HG02840 (cell line): ENCODE data around the gene RBBP8.

Source experiments
- ATAC-seq: cut with Tn5 transposase; IDR thresholded peaks from one replicate; pipeline ENCODE4 v1.9.1; 2021; ENCODE audit warnings: mild to moderate bottlenecking, moderate library complexity, moderate number of reproducible peaks; ENCODE audit not compliant: unreplicated experiment, low FRiP score

RBBP8 gene

DNA sequence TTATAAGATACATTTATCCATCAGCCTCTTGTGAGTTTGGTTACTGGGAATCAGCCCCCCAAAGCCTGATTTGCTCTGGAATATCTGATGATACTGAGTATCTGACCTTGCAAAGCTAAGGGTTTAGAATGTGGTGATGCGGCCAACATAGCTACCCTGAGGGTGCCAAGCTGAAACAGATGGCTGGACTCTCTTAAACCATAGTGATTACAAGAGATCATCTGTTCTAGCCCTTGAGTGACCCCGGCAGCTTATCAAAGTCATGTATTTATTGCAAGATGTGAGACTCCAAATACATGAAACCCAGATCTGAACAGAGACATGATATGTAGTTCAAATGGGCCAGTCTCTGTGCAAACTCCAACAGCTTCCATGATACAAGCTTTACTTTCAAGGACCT lies 124.0 kb downstream of the RBBP8 start:
- no peak for ATAC-seq

DNA sequence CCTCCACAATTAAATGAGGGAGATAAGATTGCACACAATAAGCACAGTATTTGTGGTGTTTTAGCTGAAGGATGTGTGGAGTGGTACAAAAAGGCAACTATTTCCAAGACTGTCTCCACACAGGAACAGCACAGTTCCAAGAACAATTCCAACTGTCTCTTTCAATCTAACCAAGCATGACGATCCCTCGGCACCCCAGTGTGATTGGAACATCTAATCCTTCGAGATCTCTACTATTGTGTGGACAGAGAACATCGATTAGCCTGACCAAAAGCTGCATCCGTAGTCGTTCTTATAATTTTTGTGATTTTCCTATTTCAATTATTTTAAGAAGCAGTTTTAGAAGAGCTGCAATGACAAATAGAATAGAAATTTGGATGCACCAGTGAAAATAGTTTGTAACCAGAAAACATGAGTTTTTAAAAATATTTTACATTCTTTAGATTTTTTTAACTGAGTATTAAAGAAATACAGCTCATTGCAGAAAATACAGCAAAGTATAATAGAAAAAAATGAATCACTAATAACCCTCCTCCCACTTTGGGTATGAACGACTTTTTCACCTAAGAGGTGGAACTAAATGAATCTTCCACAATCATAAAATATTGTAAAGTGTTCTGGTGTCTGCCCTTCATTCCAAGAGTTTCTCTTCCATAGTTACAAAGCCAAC lies 125.8 kb downstream of the RBBP8 start:
- ATAC-seq: no peak

DNA sequence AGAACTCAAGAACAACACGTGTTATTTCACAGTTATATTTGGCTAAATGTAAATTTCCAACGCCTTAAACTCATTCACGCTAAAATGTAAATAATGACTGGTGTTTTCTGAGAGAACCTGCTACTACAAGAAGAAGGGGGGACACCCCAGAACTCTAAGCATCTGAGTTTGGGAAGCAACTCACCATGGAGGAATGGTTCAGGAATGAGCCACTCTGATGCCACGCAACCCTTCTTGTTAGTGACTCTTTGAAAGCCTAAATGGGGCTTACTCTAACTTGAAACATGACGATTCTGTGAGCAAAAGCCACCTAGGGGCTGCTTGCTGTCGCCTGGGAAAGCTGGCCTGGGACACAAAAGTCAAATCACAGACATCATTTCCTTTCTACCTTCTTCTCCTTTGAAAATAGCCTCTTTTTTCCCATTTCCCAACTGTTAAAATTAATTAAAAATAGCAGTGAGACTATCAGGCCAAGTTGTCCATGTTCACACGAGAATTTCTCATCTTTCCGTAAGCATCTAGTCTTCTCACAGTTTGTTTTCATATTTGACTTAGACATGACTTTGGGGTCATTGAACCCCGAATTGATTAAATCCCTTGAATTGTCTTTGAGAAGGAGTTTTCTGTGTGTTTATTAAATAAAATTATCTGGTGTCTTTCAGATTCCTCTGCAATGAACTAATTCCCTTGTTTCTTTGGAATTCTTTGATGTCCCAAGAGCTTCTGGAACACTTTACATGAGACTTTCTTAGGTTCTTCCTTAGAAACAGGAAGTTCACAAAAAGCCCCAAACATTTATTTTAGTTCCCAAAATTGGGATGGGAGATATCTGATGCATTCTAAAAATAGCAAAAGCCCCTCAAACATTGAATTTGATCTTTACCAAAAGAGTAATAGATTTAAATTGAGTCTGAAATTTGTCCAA lies 126.7 kb downstream of the RBBP8 start:
- ATAC-seq: no peak

DNA sequence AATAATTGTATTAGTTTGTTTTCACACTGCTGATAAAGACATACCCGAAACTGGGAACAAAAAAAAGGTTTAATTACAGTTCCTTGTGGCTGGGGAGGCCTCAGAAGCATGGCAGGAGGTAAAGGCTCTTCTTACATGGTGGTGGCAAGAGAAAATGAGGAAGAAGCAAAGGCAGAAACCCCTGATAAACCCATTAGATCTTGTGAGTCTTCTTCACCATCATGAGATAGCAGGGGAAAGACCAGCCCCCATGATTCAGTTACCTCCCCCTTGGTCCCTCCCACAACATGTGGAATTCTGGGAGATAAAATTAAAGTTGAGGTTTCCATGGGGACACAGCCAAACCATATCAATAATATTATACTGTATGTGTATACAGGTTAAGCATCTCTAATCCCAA lies 128.9 kb downstream of the RBBP8 start:
- ATAC-seq: no peak

DNA sequence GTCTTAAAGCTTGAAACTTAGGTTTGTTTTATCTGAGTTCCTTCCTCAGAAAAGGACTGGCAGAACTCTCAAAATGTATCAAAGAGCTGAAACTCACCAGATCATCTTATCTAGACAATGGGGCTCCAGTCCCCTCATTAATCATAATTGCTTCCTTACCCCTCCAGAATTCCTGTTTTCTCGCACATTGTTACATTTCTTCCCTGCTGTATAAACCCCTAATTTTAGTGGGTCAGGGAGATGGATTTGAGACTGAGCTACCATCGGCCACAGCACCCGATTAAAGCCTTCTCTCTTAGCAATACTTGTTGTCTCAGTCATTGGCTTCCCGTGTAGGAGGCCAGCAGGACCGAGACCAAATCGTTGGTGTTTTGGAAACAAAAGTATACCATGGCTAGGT lies 130.4 kb downstream of the RBBP8 start:
- ATAC-seq: no peak

DNA sequence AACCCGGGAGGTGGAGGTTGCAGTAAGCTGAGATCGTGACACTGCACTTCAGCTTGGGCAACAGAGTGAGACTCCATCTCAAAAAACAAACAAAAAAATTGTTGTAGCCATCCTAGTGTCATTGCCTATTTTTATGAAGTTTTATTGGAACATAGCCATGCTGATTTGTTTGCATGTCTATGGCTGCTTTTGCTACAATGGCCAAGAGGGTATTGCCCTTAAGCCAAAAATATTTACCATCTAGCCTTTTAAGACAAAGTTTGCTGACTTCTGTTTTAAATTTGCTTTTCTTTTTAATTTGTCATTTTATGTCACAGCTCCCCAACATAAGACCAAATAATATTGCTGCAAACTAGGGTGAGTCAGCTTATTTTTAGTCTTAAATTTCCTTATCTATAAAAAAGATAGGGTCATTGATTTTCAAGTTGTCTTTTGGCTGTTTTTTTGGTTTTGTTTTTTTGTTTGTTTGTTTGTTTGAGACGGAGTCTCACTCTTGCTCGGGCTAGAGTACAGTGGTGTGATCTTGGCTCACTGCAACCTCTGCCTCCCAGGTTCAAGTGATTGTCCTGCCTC lies 132.2 kb downstream of the RBBP8 start:
- no peak for ATAC-seq

DNA sequence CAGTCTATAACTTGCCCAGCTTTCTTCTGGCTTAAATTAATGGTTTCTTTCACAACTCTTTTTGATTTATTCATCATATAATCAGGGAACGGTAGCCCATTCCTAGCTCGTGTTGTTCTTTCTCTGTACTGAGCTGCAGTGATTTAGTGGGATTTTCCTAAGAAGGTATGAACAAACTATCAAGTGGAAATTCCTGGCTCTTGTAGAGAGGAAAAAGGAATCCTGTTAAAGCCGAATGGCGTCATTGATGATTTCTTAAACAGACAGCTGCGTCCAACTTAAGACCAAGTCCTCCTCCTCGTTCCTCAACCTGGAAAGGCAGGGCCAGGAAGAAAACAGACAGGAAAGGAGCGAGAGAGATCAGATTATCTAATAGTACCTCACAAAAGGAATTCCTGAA lies 132.9 kb downstream of the RBBP8 start:
- ATAC-seq: no peak

DNA sequence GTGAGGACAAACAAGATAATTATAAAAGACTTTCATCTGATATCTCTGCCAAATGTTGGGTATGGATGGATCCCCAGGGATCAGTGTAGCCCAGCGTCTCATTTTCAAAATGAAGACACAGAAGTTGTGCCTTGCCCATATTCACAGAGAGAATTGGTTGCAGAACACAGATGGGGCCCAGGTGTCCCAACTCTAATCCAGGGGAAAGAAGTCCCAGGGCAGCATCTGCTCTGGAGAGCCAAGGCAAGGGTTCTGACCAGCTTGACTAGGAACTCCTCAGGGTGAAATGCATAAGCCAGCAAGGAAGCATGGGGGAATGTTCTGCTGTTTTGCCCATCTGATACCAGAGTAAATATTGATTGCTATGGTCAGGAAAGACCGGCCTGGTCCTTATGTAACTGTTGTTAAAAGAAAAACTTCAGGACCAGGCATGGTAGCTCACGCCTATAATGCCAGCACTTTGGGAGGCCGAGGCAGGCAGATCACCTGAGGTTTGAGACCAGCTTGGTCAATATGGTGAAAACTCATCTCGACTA lies 133.4 kb downstream of the RBBP8 start:
- ATAC-seq: no peak

DNA sequence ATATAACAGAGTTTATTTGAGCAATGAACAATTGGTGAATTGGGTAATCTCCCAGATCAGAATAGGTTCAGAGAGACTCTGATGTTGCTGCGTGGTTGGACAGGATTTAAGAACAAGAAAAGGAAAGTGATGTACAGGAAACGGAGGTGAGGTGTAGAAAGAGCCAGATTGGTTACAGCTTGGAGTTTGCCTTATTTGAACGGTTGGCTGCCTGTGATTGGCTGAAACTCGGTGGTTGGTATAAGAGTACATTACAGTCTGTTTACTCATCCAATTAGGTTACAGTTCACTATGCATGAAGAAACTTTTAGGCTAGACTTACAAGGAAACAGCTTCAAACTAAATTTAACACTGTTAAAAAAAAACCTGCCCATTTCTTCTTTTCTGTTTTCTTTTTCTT lies 134.1 kb downstream of the RBBP8 start:
- ATAC-seq: no peak

DNA sequence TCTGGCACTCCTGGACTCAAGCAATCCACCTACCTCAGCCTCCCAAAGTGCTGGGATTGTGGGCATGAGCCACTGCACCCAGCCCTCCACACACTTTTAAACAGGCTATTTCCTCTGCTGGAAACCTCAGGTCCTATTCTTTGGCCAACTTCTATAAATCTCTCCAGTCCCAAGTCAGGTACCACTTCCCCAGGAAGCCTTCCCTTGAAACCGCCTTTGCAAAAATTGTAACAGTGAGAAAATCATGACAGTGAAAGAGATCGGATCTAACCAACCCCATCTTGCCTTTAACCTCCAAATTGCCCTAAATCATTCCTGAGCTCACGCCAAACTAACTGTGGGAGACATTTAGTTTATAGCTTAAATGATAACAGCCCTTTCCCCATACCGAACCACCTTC lies 134.9 kb downstream of the RBBP8 start:
- no peak for ATAC-seq

DNA sequence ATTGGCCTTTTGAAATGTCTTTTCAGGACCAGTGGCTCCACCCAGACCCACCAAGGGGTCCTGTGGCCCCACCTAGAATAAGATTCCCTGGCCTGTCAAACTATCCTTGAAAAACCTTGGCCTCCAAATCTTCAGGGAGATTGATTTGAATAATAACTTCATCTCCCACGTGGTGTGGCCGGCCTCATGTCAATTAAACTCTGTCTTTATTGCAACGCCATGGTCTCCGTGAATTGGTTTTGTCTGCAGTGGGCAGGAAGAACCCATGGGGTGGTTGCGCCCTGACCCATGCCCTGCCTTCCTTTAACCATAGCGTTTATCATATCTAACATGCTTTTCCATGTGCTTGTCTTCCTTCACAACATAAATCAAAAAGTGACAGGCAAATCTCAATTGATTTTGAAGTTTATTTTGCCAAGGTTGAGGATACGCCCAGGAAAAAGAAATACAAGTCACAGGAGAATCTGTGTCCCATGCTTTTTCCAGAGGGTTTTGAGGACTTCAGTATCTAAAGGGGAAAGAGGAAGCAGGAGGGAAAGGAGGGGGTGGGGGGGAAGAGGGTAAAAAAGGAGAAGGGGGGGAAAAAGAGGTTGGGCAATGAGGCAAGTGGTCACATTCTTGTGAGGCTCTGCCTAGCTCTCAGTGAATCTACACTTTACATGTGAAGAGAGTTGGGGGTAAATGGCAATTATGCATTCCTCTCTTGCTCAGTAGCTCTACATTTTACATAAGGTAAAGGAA lies 135.6 kb downstream of the RBBP8 start:
- no peak for ATAC-seq

DNA sequence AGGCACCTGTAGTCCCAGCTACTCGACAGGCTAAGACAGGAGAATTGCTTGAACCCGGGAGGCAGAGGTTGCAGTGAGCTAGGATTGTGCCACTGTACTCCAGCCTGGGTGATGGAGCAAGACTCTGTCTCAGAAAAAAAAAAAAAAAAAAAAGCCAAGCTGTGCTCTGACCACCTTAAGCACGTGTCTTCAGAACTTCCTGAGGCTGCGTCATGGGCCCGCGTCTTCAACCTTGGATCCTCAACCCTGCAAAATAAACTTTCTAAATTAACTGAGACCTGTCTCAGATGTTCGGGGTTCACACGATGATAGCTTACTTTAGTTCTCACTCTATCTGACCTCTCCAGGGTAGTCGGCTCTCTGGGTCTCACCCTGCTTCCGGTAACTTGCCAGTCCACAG lies 136.4 kb downstream of the RBBP8 start:
- no peak for ATAC-seq

DNA sequence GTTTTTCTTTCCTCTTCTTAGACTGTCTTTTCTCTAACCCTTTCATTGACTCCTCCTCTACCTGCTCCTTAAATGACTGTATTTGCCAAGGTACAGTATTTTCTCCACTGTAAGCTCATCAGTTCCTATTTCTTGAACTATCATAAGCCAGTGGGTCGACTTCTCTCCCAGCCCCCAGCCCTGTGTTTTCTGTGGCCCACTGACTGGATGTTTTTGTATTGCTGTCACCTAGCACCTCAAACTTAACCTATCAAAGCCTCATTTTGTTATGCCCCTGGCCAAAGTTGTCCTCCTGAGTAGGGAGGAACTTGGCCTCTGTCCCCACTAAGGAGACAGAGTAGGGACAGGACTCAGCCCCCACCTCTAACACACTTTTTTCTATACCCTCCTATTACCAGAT lies 136.8 kb downstream of the RBBP8 start:
- no peak for ATAC-seq

DNA sequence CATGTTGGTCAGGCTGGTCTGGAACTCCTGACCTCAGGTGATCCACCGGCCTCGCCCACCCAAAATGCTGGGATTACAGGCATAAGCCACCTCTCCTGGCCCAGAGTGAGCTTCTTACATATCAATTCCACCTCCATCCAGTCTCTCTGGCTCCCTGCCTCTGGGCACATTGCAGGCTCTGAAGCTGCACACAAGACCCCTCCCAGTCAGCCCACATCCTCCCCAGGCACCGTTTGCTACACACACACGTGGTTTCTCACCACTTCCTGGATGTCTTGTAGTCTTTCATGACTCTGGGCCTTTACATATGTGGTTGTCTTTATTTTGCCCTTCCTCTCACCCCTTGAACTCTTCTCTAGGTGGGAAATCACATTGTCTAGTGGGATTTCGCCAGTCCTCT lies 138.2 kb downstream of the RBBP8 start:
- peak; percentile 98 for ATAC-seq

DNA sequence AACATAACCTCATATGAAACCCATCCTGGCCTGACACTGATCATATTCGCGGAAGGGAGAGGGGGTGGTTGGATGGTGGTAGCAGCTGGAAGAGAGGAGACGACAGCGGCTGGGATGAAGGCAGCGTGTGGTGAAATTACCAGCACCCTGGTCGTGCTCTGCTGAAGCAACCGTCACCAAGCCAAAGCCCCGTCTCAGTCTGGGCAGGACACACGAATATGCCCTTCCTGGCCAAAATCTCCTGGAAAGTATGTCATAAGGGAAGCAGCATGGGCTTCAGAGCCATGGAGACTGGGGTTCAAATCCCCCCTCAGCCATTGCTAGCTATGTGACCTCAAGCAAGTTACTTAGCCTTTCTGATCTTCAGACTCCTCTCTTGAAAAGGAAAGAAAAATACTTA lies 139.0 kb downstream of the RBBP8 start:
- ATAC-seq: no peak

DNA sequence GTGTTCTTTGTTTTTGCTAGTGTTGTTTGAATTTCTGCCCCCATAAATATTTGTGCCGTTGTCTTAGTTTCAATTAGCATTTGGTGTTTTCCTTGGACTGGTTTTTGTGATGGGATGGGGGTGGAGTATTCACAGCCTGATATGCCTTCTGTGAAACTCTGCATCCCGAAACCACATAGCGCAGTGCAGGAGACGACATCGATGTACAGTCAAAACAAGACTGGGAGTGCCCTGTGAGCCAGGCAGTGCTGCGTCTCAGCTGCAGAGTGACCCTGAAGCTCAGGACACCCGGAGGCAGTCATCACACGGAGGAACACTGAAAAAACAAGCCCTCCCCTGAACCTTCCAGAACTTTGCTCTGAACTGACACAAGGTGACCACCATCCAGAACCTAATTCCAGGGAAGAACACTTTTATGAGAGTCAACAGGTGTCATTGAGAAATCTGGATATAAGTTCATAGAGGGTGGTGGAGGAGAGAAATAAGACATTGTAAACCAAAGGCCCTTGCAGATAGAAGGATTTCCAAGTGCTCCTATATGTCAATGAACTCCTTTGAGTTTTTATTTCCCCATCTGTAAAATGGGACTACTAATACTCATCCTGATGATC lies 141.0 kb downstream of the RBBP8 start:
- no peak for ATAC-seq
